Thyroid gland (tissue), 4 donors: ENCODE measurements around the gene CHRND. TPM values are rescaled to one million over a fixed set of nuclear protein-coding genes. Genes with fewer than 3 reads are reported as not detected.

ENCODE experiments used
- DNase-seq, 2 donors: peaks; one replicate each; pipeline ENCODE4 v3.0.0-alpha.2; 2019
- H3K27ac ChIP-seq, 3 donors: fragments of 200-600 bp; sonication (generic); 1 replicate in 2 of 3; 2 replicates in 1 of 3; pipeline ENCODE4 v1.5.1; 2016 to 2019; ENCODE audit warnings: mild to moderate bottlenecking in 1 of 3, moderate library complexity in 1 of 3
- H3K27me3 ChIP-seq: fragments of 200-600 bp; sonication (generic); one replicate; pipeline ENCODE4 v1.5.1; 2019
- H3K36me3 ChIP-seq, 2 donors: fragments of 200-600 bp; sonication (generic); one replicate each; pipeline ENCODE4 v1.5.1; 2016 to 2019
- H3K4me1 ChIP-seq, 2 donors: fragments of 200-600 bp; sonication (generic); one replicate each; pipeline ENCODE4 v1.5.1; 2017 to 2019
- H3K4me3 ChIP-seq, 3 donors: fragments of 200-600 bp; sonication (generic); replicated peaks in 1 of 3; 1 replicate in 2 of 3; 2 replicates in 1 of 3; pipeline ENCODE4 v1.5.1; 2016; ENCODE audit warnings: mild to moderate bottlenecking in 1 of 3
- H3K9me3 ChIP-seq: fragments of 200-600 bp; sonication (generic); one replicate; pipeline ENCODE4 v1.5.1; 2017
- POLR2A ChIP-seq, 2 donors: fragments of 450-650 bp; IDR thresholded peaks; one replicate each; pipeline ENCODE4 v1.6.1; 2017; ENCODE audit warnings: antibody characterized with exemption in 2 of 2, mild to moderate bottlenecking in 2 of 2, moderate library complexity in 1 of 2
- WGBS, 2 donors: methylation state at CpG; one replicate each; pipeline ENCODE4 v1.1.5; 2017; 5-methylcytosine and 5-hydroxymethylcytosine counted together
- intact Hi-C: fragments of 100-400 bp; cut with DNase I; formaldehyde crosslinking; loops from one replicate; pipeline ENCODE4 v1.15.1; 2023
- total RNA-seq, 4 donors: library from RNA; depleted of rRNA; stranded (reverse); fragments of >200 nt; gene quantifications; one replicate each; pipeline ENCODE4 v1.2.3, GENCODE V29; 2016
- TF ChIP-seq, protein P1 (sequence below), 6 experiments: fragments of 200-600 bp in 3 of 6; fragments of 450-650 bp in 3 of 6; sonication (generic) in 3 of 6; IDR thresholded peaks; one replicate each; pipeline ENCODE4 v1.5.1; 2016 to 2019; ENCODE audit warnings: antibody characterized with exemption in 6 of 6, mild to moderate bottlenecking in 2 of 6, inconsistent platforms in 1 of 6, moderate library complexity in 1 of 6

Gene CHRND
- total RNA-seq, 4 donors from 2014 or later: not detected

DNA sequence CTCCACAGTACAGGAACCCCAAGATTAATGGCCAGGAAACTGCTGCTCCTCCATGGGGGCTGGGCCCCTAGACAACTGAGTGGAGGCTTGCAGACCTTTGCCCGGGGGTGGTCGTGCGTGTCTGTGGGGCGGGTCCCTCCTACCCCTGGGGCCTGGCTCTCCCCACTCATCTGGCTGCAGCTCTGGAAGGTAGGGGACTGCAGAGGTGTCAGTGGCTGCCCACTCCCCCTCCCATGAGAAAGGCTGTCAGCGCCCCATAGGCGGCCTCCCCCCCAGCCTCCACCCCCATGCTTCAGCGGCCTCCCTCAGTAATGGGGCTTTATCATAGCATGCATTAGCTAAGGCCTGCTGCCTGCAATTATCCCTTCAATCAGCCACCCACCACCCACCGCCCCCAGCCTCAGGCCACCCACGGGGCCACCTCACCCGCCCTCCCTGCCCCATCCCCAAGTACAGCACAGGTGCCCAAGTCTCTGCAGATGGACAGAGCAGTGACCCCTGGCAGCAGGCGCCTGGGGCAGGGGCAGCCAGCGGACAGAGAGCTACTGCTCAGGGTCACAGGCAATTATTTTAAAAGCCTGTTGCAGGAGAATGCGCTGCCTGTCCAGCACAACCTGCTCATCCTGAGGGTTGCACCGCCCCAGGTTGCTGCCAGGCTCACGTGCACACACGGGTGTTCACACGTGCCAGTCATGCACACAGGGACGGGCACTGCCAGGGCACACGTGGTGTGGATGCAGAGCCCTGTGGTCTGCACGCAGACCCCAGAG, 29.3 kb upstream of the CHRND start:
- intact Hi-C loops: no loop called here
- Histone ChIP-seq H3K4me3 (no peak overlapping the region), H3K4me1 (peaks cover 0 to 6% of the 10 kb centered on the region in 2 donors), H3K9me3 (no peaks in the 10 kb centered on the region), H3K27me3 (no peaks in the 10 kb centered on the region), H3K36me3 (no peaks in the 10 kb centered on the region), H3K27ac (no peak overlapping the region)
- WGBS, 2 donors: 69 to 73% methylated on average over 3 to 7 of the region's 20 CpGs
- no peak for DNase-seq
- TF ChIP-seq, protein P1, sequence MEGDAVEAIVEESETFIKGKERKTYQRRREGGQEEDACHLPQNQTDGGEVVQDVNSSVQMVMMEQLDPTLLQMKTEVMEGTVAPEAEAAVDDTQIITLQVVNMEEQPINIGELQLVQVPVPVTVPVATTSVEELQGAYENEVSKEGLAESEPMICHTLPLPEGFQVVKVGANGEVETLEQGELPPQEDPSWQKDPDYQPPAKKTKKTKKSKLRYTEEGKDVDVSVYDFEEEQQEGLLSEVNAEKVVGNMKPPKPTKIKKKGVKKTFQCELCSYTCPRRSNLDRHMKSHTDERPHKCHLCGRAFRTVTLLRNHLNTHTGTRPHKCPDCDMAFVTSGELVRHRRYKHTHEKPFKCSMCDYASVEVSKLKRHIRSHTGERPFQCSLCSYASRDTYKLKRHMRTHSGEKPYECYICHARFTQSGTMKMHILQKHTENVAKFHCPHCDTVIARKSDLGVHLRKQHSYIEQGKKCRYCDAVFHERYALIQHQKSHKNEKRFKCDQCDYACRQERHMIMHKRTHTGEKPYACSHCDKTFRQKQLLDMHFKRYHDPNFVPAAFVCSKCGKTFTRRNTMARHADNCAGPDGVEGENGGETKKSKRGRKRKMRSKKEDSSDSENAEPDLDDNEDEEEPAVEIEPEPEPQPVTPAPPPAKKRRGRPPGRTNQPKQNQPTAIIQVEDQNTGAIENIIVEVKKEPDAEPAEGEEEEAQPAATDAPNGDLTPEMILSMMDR (IDR thresholded peaks at IDR 0.05): no peak
- TF ChIP-seq POLR2A (IDR thresholded peaks at IDR 0.05): no peak

DNA sequence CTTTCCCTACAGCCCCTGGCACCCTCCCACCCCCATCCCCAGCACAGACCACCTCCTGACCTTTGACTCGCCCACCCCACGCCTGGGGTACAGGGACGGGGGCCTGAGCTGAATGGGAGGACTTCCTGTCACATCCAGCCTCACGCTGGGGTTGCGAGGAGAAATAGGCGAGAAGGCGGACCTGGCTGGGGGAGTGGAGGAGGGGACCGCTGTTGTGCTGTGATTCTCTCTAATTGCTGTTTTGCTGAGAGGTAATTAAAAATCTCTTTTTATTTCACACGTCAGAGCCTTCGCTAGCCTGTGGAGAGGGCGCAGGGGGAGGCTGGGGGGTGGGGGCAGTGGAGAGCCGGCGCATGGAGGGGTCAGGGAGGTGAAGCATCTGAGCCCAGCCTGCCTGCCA, 28.6 kb upstream of the CHRND start:
- Histone ChIP-seq H3K9me3 (no peaks in the 10 kb centered on the region), H3K27ac (no peak overlapping the region), H3K4me3 (no peak overlapping the region), H3K4me1 (peaks cover 0 to 13% of the 10 kb centered on the region in 2 donors), H3K36me3 (no peaks in the 10 kb centered on the region), H3K27me3 (no peaks in the 10 kb centered on the region)
- TF ChIP-seq, protein P1 (IDR thresholded peaks at IDR 0.05): no peak
- TF ChIP-seq POLR2A (IDR thresholded peaks at IDR 0.05): no peak
- 82 to 83% methylated on average over 12 to 13 of the region's 13 CpGs for WGBS, 2 donors
- DNase-seq: no peak
- intact Hi-C loops: no loop called here

DNA sequence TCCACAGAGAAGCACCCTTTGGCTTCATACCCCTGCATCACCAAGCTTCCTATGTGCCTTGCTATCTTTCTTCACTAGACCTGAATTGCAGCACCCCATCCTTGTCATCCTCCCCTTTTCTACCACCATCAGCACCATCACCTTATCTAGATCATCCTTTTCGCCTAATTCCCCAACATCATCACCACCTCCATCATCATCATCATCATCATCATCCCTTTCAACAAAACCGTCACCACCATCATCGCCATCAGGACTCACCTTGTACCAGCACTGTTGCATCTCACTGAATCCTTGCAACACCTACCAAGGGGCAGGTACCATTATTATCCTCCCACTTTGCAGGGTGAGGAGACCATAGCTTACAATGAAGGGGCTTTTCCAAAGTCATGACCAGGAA, 27.5 kb upstream of the CHRND start:
- intact Hi-C loops: no loop called here
- WGBS, 2 donors: 92 to 93% methylated on average over 3 of the region's 3 CpGs
- TF ChIP-seq, protein P1 (IDR thresholded peaks at IDR 0.05): no peak
- no peak for TF ChIP-seq POLR2A (IDR thresholded peaks at IDR 0.05)

DNA sequence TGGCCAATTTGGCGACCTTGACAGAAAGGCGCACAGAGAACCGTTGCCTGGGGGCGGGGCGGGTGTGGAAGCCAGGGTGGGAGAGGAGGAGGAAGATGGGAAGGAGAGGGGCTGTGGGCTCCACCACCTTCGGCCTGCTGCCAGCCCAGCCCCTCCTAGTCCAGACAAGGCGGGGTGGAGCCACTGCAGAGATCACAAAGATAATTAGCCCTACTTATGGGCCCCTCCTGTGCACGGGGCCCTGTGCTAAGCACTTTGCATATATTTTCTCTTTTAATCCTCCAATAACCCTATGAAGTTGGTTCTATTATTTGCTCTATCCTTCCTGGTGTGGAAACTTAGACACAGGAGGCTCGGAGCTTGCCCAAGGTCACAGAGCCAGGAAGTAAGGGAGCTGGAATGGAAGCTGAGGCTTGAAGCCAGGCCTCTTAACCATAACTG, 24.6 kb upstream of the CHRND start:
- 80 to 81% methylated on average over 9 of the region's 9 CpGs for WGBS, 2 donors
- peaks cover 8 to 23% of the 10 kb centered on the region in 2 donors for H3K4me1 ChIP-seq
- H3K27me3 ChIP-seq: no peaks in the 10 kb centered on the region
- TF ChIP-seq POLR2A (IDR thresholded peaks at IDR 0.05): no peak
- TF ChIP-seq, protein P1 (IDR thresholded peaks at IDR 0.05): no peak
- no peak overlapping the region for H3K27ac ChIP-seq
- no peaks in the 10 kb centered on the region for H3K9me3 ChIP-seq
- no peak for DNase-seq
- H3K36me3 ChIP-seq: no peaks in the 10 kb centered on the region
- intact Hi-C loops: no loop called here
- H3K4me3 ChIP-seq: no peak overlapping the region

More for the DNA sequence above, 27.5 kb upstream of the CHRND start:
- Histone ChIP-seq H3K9me3 (no peaks in the 10 kb centered on the region), H3K4me1 (peaks cover 5 to 23% of the 10 kb centered on the region in 2 donors), H3K4me3 (no peak overlapping the region), H3K27ac (no peak overlapping the region), H3K36me3 (no peaks in the 10 kb centered on the region), H3K27me3 (no peaks in the 10 kb centered on the region)
- DNase-seq: no peak

DNA sequence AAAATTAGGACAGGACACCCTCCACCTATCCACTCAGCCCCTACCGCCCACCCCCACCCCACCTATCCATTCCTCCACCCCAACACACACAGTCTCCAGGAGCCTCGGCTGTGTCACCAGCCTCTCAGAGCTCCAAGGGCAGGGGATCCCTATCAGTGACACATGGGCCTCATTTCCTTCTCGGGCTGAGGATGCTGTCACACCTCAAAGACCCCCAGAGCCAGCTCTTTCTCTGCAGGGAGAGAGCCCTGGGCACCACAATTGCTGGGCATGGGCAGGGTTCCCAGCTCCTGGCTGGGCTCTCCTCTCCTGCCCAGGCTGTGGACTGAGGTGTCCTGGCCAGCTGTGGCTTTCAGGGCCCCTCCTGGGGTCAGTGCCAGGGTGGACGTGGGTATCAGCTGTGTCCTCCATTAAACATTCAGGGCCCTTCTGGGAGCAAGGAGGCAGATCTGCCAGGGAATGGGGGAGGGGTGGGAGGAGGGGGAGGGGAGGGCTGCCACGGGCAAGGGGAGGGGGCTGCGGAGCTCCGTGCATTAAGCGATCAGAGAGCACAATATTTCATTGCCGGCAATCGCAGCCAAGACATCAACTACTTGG, 24.1 kb upstream of the CHRND start:
- H3K4me3 ChIP-seq: no peak overlapping the region
- WGBS, 2 donors: 27 to 35% methylated on average over 9 to 10 of the region's 10 CpGs
- no peaks in the 10 kb centered on the region for H3K27me3 ChIP-seq
- H3K9me3 ChIP-seq: no peaks in the 10 kb centered on the region
- DNase-seq: peak; percentile 49 to 50
- intact Hi-C loops: no loop called here
- H3K36me3 ChIP-seq: no peaks in the 10 kb centered on the region
- TF ChIP-seq, protein P1 (IDR thresholded peaks at IDR 0.05): no peak
- no peak for TF ChIP-seq POLR2A (IDR thresholded peaks at IDR 0.05)
- no peak overlapping the region for H3K27ac ChIP-seq
- peaks cover 8 to 23% of the 10 kb centered on the region in 2 donors for H3K4me1 ChIP-seq
